Tibial artery (tissue), 4 donors: Measurements from ENCODE around the gene PSMB3.

Experiments used
- DNase-seq, 2 donors: peaks; one replicate each; pipeline ENCODE4 v3.0.0-alpha.2; 2019
- H3K27ac ChIP-seq, 2 donors: fragments of 200-600 bp; sonication (generic) in 1 of 2; 1 replicate in 1 of 2; 2 replicates in 1 of 2; pipeline ENCODE4 v1.5.1; 2018 to 2019; ENCODE audit warnings: mild to moderate bottlenecking in 1 of 2
- H3K27me3 ChIP-seq, 2 donors: fragments of 200-600 bp; sonication (generic) in 1 of 2; one replicate each; pipeline versions ENCODE4 v1.5.1 to v1.6.0; 2016 to 2019
- H3K36me3 ChIP-seq, 3 donors: fragments of 200-600 bp; sonication (generic) in 2 of 3; one replicate each; pipeline ENCODE4 v1.5.1; 2016 to 2019; ENCODE audit warnings: mild to moderate bottlenecking in 2 of 3
- H3K4me1 ChIP-seq, 4 donors: fragments of 200-600 bp; sonication (generic) in 2 of 4; 1 replicate in 3 of 4; 2 replicates in 1 of 4; pipeline ENCODE4 v1.5.1; 2016 to 2019
- H3K4me3 ChIP-seq, 2 donors: fragments of 200-600 bp; sonication (generic) in 1 of 2; 1 replicate in 1 of 2; 2 replicates in 1 of 2; pipeline ENCODE4 v1.5.1; 2018 to 2019; ENCODE audit warnings: mild to moderate bottlenecking in 2 of 2
- H3K9me3 ChIP-seq, 3 donors: fragments of 200-600 bp; sonication (generic) in 1 of 3; one replicate each; pipeline ENCODE4 v1.5.1; 2016 to 2019
- CTCF ChIP-seq, 2 experiments: fragments of 200-600 bp in 1 of 2; fragments of 450-650 bp in 1 of 2; IDR thresholded peaks; one replicate each; pipeline ENCODE4 v1.5.1; 2017 to 2019; ENCODE audit warnings: antibody characterized with exemption in 2 of 2, mild to moderate bottlenecking in 1 of 2, moderate library complexity in 1 of 2
- intact Hi-C: fragments of 100-400 bp; cut with DNase I; formaldehyde crosslinking; loops from one replicate; pipeline ENCODE4 v1.15.0; 2023; ENCODE audit warnings: low total_unique reads

PSMB3 gene

GRCh38 chr17:38727736-38728135, 24.8 kb upstream of the PSMB3 start:
- Histone ChIP-seq H3K36me3 (peaks cover 3 to 43% (median 24%) of the 10 kb centered on the region in 3 donors), H3K4me3 (no peak overlapping the region), H3K4me1 (peaks cover 0 to 39% (median 30%) of the 10 kb centered on the region in 4 donors), H3K27ac (no peak overlapping the region), H3K27me3 (no peaks in the 10 kb centered on the region), H3K9me3 (no peaks in the 10 kb centered on the region)
- no peak for DNase-seq
- intact Hi-C loops = no loop called here
- TF ChIP-seq CTCF (IDR thresholded peaks at IDR 0.05) = no peak

GRCh38 chr17:38728290-38728831, 24.2 kb upstream of the PSMB3 start:
- Histone ChIP-seq H3K4me1 (peaks cover 0 to 44% (median 35%) of the 10 kb centered on the region in 4 donors), H3K27ac (peak overlapping the region in 1 of 2 donors; percentile 94), H3K4me3 (no peak overlapping the region), H3K36me3 (peaks cover 4 to 42% (median 22%) of the 10 kb centered on the region in 3 donors), H3K27me3 (no peaks in the 10 kb centered on the region), H3K9me3 (no peaks in the 10 kb centered on the region)
- DNase-seq = no peak
- TF ChIP-seq CTCF (IDR thresholded peaks at IDR 0.05) = no peak
- intact Hi-C loops = no loop called here

GRCh38 chr17:38729368-38729885, 23.1 kb upstream of the PSMB3 start:
- no peak for DNase-seq
- no peak for TF ChIP-seq CTCF (IDR thresholded peaks at IDR 0.05)
- Histone ChIP-seq H3K27ac (peak overlapping the region; percentile 86 to 94), H3K36me3 (peaks cover 7 to 41% (median 29%) of the 10 kb centered on the region in 3 donors), H3K27me3 (no peaks in the 10 kb centered on the region), H3K4me3 (peak overlapping the region; percentile 68 to 79), H3K4me1 (peaks cover 0 to 47% (median 36%) of the 10 kb centered on the region in 4 donors), H3K9me3 (no peaks in the 10 kb centered on the region)
- intact Hi-C loops = no loop called here

GRCh38 chr17:38729886-38730525, 22.5 kb upstream of the PSMB3 start, which contains the start of gene CISD3:
CISD3 (plus strand) TSS chr17:38730341; CDS start chr17:38730359, 18 bp downstream.
- TF ChIP-seq CTCF (IDR thresholded peaks at IDR 0.05) = peak; percentile 60 to 96
- Histone ChIP-seq H3K9me3 (no peaks in the 10 kb centered on the region), H3K4me1 (peaks cover 0 to 45% (median 37%) of the 10 kb centered on the region in 4 donors), H3K4me3 (peak within 1 kb of the TSS; percentile 68 to 79), H3K27me3 (no peaks in the 10 kb centered on the region), H3K27ac (peak within 1 kb of the TSS; percentile 86 to 94), H3K36me3 (peaks cover 7 to 35% (median 24%) of the 10 kb centered on the region in 3 donors)
- intact Hi-C loops = loop anchor here (10.0 kb wide), 1 partner anchor 375 kb away; the partner anchor contains the start of gene SOCS7
- peak; percentile 76 to 91 for DNase-seq

GRCh38 chr17:38730526-38731379, 21.8 kb upstream of the PSMB3 start:
- peaks cover 7 to 35% (median 20%) of the 10 kb centered on the region in 3 donors for H3K36me3 ChIP-seq
- DNase-seq = peak; percentile 65 to 91
- H3K9me3 ChIP-seq = no peaks in the 10 kb centered on the region
- intact Hi-C loops = loop anchor here (10.0 kb wide), 1 partner anchor 376 kb away; the partner anchor contains the start of gene SOCS7
- peaks cover 0 to 52% (median 43%) of the 10 kb centered on the region in 4 donors for H3K4me1 ChIP-seq
- H3K4me3 ChIP-seq = peak overlapping the region; percentile 68 to 79
- H3K27me3 ChIP-seq = no peaks in the 10 kb centered on the region
- TF ChIP-seq CTCF (IDR thresholded peaks at IDR 0.05) = no peak
- peak overlapping the region; percentile 86 to 94 for H3K27ac ChIP-seq
